GM18507 (cell line): Measurements from ENCODE around the gene SCCPDH.

Experiments used
- DNase-seq: peaks from one replicate; pipeline ENCODE4 v3.0.0; 2011; ENCODE audit warnings: low read depth; ENCODE audit not compliant: insufficient read length; ENCODE audit errors: extremely low spot score
- FAIRE-seq: peaks from 2 replicates; lab custom pipeline; 2011; peaks lifted over from hg19 to GRCh38; lab: Jason Lieb, UNC

SCCPDH gene

DNA sequence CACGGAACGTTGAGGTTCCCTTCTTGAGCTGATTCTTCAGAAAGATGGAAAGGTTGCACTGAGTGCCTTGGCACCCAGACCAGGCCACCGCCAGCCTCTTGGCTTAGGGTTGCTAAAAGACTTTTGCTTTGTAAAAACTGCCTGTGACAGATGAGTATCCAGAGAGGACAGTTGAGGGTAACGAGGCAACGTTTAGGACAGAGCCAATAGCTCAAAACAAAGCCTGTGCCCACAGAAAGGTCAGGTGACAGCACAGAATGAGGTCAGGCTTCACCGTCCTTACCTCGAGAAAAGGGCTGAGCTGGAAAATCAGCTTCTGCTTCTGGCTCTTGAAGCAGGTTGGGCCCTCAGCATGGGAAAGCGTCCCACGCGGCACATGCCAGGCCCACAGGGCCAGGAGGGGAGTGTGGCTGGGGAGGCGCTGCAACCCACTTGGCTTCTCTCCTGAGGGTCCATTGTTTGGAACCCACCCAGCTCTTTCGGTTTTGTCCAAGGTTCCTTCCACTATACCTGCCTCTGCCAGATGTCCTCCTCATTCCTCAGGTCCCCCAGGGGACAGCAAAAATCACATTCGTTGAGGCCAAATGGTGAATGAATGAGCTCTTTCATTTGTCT, 55.5 kb downstream of the SCCPDH start:
- DNase-seq: no peak
- FAIRE-seq: no peak

DNA sequence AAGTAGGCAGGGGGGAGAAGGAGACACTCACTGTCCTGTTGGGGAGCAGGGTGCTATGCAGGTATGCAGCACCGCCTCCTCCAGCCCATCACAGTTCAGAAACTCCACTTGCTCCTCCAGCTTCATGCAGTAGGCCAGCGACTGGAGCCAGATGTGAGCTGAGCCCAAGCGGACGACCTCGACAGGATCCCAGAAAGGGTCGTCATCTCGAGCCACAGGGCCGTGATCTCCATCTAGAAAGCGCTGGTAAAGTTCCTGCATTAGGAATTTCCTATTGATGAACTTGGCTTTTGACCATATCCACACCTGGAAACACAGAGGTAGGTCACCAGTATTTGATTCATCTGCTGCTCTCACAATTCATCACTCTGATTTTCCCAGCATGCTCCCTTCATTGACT, 56.1 kb downstream of the SCCPDH start:
- DNase-seq (no peak), FAIRE-seq (no peak)

DNA sequence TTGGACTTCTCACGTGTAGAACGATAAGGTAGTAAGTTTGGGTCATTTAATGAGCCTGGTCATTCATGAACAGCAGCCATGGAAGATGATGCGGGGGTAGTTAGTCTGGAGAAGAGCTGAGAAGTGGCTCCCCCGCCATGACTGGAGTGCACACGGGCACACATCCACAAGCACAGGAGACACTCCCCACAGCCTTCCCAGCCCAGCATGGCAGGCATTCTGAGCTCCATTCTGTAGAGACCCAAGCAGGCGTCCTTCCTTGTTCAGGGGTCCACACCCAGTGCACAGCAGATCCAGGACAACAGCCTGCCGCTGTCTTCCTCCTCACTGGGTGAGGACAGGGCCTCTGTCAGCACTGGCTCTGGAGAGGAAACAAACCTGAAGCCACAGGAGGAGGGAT, 57.0 kb downstream of the SCCPDH start:
- DNase-seq (no peak), FAIRE-seq (no peak)

DNA sequence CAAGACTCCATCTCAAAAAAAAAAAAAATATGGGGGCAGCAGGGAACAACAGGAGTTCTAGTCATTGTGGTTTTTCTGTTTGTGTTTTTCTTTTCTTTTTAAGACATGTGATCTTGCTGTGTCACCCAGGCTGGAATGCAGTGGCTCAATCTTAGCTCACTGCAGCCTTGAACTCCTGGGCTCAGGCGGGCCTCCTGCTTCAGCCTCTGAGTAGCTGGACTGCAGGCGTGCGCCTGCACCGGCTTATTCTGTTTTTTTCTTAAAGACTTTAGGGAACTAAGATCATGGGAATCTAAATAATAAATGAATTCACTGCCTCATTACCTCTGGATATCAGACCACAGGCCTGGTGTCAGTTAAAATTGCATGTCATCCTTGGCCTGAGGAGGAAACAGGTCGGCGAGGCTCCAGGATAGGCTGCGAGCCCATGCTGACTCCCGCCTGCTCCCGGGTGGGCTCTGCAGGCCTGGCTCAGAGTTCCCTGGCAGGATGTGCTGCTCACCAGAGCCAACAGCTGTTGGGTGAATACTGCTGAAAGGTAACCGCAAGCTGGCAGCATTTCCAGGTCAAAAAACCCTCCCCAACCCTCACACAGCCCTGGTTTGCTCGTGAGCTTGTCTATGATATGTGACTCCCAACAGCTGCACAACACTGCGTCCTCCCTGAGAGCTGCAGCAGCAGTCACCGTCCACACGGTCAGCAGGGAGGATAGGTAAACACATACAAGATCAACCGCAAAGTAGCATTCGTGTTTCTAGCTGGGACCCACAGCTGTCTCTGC, 58.1 kb downstream of the SCCPDH start:
- no peak for DNase-seq
- no peak for FAIRE-seq

DNA sequence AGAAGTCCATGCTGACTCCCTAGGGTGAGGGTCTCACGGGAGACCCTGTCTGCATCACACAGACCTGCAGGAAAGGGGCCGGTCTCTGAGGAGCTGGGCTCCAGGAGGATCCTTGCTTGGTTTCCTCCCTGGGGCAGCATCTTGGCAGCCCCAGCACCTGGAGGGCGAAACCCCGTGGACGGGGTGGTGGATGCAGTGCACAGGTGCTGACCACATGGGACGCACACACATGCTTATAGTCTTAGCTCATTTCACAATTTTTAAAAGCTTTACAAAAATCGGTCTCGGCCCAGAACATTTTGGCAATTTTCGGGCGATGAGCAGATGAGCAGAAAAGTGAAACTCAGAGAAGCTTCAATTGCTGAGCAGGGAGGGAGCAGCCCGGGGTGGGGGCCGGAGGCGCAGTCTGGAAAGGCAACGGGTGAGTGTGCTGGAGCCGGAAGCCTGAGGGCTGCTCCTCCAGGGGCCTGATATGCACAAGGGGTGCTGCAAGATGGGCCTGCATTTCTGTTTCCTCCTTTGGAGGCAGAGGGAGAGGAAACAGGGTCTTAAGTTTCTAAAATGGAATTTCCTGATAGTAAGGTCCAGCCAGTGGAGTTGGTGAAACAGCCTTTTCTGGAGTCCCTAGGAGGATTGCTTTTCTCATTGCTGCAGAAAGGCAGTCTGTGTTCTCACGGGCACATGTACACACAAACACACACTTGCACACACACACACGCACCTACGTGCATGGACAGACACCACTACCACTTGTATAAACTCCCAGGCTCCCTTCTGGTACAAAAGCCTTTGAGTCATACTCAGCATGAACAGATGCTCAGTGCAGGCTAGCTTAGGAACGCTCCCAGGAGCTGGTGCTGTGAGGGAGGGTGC, 60.6 kb downstream of the SCCPDH start:
- FAIRE-seq (no peak), DNase-seq (no peak)

DNA sequence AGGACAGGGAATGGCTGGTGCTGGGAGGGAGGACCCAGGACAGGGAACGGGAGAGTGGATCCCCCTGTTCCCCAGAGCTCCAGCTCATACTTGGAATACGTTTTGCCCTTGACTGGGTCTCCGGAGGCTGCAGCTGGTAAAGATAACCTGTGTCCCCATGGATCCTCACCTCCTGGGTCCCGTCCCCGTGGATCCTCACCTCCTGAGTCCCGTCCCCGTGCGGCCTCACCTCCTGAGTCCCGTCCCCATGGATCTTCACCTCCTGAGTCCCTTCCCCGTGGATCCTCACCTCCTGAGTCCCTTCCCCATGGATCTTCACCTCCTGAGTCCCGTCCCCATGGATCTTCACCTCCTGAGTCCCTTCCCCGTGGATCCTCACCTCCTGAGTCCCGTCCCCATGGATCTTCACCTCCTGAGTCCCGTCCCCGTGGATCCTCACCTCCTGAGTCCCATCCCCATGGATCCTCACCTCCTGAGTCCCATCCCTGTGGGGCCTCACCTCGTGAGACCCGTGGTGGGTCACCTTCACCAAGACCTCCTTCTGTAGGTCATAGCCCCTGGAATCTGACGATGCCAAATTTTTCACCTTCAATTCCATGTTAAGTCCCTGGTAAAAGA, 61.4 kb downstream of the SCCPDH start:
- DNase-seq: no peak

DNA sequence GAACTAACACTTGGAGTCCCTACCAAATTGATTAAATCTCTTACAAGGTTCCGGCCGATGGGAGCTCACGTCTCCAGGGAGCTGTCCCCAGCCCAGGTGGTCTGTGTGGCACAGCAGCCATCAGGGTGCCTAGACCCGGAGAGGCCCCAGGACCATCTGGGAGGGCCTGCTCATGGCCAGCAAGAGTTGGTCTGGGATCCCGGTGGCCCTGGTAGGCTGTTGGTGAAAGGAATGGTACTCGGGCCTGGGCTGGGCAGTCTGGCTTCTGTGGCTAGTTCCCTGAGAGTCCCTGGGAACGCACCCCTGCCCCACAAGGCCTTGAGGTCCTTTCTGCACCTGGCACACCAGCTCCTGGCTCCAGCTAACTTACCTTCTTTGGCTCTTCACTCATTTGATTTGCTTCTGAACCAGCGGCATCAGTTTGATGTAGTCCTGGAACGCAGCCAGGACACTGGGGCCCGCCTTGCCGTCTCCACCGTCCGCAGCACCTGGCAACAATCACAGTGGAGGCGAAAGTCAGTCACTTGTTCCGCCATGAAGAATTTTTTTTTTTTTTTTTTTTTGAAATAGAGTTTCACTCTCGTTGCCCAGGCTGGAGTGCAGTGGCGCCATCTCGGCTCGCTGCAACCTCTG, 62.5 kb downstream of the SCCPDH start:
- no peak for DNase-seq
- no peak for FAIRE-seq

More for the DNA sequence above, 61.4 kb downstream of the SCCPDH start:
- FAIRE-seq: no peak

DNA sequence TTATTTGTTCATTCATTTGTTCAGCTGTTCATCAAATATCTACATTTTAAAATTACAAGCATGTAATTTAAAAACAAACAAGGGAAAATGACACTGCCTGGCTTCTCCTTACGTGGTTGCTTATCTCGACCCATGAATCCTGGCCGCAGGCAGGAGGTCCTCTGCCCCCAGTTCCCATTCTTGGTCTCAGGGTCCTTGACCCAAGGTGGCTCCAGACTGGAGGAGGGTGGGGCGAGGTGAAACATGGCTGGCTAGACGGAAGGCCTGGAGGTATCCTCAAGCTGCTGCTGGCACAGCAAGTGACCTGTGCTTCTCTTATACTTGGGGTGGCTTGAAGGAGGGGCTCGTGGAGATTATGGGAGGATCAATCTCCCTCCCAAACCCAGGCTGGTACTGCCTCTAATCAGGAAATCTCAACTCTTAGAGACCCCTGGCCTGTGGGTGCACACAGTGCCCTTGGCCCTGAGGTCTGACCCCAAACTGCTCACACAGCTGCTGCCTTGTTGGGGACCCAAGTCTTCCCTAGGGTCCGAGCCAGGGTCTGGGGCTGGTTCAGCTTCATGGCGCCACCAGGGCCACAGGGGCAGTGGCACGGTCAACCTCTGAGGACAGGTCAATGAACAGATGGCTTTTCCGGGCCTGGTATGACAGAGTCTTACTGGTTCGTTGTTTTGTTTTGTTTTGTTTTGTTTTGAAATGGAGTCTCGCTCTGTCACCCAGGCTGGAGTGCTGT, 63.7 kb downstream of the SCCPDH start:
- no peak for FAIRE-seq

DNA sequence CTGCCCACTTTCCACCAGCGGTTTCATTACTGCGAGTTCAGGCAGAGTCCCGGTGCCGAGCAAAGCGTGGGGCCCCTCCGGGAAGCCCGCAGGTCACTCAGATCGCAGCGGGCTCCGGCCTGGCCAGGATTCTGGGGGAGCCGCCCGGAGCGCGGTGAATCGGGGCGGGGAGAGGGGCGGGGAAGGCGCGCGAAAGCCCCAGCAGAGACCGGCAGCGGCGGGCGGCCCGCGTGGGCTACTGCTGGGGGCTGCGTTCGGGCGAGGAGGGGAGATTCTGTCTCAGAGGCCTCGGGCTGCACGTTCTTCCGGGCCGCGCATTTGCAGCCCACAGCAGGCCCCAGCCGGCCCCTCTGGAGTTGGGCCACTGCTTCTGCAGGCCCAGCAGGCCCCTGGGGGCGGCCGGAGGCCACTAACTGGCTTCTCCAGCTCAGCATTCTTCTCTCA, 64.7 kb downstream of the SCCPDH start:
- no peak for DNase-seq
- no peak for FAIRE-seq

More for the DNA sequence above, 63.7 kb downstream of the SCCPDH start:
- DNase-seq: no peak

DNA sequence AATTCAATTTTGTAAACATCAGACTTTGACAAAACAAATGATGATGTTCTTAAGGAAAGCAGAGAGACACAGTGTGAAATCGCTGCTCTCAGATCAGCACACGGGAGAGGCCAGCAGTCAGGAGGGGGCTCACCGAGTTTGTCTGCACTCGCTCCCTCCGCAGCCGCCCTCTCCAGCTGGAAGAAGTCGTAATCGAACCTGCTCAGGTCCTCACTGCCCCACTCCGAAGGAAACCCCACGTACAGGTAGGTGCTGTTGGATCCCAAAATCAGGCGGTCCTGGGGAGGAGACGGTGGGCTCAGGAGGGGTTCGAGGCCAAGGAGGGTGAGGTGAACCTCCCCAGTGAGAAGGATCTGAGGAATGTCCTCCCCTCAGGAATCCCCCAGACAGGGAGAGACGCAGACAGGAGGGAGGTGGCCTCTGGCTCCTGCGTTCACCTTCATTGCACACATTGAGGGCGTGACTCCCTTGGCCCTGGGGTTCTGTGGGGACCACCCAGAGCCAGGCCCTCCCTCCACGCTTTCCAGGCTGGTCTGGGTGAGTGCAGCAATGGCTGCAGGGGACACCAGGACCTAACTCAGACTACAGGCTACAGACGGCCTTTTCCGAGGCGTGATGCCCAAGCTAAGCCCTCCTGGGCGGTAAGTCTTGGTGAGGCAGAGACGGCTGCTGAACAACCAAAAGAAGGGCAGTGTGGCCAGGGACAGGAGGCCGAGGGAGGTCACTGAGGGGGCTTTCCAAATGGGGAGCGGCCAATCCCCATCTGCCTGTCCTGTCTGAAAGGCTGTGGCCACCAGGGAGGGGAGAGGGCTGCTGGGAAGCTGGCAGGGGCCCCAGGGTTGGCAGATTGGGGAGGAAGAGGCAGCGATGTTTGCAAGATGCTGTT, 65.5 kb downstream of the SCCPDH start:
- no peak for FAIRE-seq
- DNase-seq: no peak

DNA sequence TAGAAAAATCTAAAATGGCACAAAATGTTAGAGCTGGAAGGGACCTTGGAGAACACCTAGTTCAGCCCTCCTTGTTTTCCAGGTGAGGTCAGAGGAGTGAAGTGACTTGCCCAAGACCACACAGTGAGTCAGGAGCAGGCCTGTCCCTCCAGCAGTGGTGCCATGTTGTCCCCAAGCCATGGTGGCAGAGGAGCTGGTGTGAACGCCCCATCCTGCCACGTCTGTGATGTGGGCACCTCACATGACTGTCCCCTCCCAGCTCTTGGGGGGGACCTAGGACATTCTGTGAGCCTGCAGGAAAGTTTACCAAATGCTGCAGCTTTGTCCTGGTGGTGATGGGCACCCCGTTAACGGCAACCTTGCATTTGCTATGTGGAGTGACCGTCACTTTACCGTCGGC, 66.2 kb downstream of the SCCPDH start:
- no peak for FAIRE-seq
- no peak for DNase-seq

DNA sequence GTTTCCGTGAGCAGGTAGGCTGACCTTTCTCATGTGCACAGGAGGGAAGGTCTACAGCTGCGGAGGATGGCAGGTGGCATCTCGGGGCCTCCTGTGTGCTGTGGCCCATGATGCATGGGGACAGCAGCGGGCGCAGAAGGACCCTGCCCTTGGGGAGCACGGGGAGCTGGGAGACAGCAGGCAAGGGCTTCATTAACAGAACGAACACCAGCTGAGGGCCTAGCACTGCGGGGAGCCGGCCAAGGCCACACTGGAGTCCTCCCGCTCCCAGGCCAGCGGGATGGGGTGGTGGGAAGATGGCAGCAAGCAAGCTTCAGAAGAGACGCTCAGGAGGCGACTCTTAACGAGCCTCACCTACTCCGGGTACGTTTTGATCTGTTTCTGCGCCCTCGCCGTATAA, 66.6 kb downstream of the SCCPDH start:
- DNase-seq (no peak), FAIRE-seq (no peak)

DNA sequence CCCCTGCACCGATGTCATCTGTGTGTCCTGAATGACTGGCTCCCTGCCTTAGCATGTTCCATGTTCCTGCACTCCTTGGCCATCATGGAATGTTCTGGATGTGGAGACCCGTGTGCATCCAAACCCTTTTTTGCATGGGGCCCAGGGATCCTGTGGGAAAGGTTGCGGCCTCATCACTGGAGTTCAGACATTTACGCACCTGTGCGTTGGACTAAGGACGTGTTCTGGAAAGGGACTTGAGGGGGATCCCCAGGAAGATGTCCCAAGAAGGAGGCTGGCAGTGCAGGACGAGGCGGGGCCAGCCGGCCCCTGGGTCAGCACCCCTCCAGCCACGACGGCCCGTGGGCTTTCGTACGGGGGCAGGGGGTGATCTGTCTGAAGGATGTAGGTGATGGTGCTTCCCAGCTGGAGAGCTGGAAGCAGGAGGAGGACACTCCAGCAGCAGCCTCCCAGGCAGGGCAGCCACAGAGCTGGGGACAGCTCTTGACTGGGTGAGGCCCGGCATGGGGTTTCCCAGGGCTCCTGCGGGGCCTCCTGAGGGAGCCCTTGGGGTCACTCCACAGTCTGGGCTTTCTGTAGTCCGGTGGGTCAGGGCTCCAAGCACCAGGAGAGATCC, 67.2 kb downstream of the SCCPDH start:
- FAIRE-seq (no peak), DNase-seq (no peak)

DNA sequence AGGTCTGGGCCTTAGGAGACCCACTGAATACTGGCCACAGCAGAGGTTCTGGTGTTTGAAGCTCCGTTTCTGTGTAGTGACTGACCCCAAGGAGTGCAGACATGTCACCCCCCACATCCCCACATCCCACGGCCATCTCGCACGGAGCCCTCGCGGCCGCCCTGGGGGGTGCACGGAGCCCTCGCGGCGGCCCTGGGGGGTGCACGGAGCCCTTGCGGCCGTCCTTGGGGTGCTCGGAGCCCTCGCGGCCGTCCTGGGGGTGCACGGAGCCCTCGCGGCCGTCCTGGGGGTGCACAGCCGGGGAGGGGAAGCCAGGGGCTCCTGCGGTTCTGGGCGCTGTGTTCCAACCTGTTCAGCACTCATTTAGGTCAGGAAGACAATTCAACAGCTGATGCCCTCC, 68.4 kb downstream of the SCCPDH start:
- FAIRE-seq: no peak
- DNase-seq: no peak

DNA sequence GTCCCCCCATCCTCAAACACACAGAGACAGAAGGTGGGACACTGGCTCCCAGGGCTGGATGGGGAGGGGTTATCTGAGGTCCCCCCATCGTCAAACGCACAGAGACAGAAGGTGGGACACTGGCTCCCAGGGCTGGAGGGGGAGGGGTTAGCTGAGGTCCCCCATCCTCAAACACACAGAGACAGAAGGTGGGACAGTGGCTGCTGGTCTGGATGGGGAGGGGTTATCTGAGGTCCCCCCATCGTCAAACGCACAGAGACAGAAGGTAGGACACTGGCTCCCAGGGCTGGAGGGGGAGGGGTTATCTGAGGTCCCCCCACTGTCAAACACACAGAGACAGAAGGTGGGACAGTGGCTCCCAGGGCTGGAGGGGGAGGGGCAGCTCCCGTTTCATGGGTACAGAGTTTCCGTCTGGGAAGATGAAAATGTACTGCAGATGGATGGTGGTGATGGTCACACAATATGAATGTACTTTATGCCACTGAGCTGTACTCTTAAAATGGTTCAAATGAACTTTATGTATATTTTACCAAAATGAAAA, 69.2 kb downstream of the SCCPDH start:
- FAIRE-seq (no peak), DNase-seq (no peak)

DNA sequence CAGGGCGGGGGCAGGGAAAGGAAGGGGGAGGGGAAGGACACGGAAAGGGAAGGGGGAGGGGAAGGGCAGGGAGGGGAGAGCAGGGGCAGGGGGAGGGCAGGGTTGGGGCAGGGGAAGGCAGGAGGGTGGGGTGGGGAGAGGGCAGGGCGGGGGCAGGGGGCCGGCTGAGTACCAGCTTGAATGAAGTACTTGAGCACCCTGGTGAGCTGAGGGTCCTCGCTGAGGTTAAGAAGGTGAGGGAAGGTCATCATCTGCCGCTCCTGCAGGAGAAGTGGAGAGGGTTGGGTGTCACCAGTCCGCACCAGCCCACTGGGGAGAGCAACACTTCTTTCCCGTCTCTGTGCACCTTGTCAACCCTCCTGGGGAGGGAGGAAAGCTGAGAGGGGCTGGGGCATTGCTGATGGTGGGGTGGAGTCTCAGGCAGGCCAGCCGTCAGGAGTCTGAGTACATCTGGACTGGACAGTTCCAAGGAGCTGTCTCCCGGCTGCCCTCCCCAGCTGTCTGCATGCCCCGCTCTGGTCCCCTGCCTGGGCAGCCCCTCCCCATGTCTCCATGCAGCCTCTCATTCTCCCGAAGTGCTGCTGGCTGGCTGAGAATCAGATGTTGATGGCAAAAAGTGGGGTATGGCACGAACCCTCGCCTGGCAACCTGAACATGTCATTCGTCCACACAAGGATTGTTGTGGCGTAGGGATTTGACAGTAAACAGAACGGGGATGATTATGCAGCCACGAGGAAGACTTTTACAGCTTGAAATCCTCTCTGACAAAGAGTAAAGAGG, 70.0 kb downstream of the SCCPDH start:
- FAIRE-seq (no peak), DNase-seq (no peak)
